Measurements from ENCODE around the gene IFT43.

IFT43 gene

GRCh38 chr14:75985618-75986438 is at the start of gene IFT43:
Gene IFT43, plus strand, starts transcription at chr14:75985763. Its CDS starts 24 bp downstream, at chr14:75985787.
- DNase-seq (ENCODE audit: low read depth): peak; percentile 95

DNA sequence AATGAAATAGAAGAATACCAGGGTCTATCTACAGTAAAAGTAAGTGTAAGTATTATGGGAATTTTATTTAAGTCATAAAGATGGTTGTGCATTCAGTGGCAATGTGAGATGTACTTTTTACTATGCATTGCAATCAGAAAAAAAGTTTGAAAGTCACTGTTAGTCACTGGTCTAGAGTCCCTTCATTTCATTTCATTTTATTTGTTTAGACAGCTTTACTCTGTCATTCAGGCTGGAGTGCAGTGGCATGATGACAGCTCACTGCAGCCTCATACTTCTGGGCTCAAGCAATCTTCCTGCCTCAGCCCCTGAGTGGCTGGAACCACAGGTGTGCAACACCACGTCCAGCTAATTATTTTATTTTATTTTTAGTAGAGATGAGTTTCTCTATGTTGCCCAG is 46.4 kb upstream of the IFT43 start:
- DNase-seq (ENCODE audit: low read depth): no peak

GRCh38 chr14:75941030-75941429 is 44.5 kb upstream of the IFT43 start:
- DNase-seq (ENCODE audit: low read depth): no peak

DNA sequence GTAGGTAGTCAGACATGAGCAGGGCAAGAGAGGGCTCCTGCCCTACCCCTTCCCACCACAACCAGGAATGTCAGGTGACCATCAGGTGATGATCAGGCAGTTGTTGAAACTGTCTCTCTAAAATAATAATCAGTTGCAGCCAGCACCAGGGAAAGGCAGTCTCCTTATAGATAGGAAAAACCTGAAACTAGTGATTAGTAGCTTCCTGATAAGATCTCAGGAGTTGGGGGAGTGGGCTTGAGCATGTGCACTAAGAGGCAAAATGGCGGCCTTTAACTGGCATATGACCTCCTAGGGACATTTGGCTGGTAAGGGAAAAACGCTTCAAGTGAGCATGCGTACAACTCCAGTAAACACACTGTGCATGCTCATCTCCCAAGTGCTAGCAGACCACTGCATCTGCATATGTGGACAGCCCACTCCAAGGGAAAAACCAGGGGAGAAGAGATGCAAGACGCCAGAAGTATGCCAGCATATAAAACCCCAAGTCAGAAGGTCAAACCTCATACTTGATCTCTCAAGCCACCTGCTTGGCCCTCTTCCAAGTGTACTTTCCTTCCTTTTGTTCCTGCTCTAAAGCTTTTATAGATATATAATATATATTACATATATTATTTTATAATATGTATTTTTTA is 40.8 kb upstream of the IFT43 start:
- no peak for DNase-seq (ENCODE audit: low read depth)

- DNase-seq (ENCODE audit: low read depth): no peak
Measured at GRCh38 chr14:75946785-75947184, 38.8 kb upstream of the IFT43 start.

- DNase-seq (ENCODE audit: low read depth): no peak
Measured at GRCh38 chr14:75952489-75952888, 33.1 kb upstream of the IFT43 start.

DNA sequence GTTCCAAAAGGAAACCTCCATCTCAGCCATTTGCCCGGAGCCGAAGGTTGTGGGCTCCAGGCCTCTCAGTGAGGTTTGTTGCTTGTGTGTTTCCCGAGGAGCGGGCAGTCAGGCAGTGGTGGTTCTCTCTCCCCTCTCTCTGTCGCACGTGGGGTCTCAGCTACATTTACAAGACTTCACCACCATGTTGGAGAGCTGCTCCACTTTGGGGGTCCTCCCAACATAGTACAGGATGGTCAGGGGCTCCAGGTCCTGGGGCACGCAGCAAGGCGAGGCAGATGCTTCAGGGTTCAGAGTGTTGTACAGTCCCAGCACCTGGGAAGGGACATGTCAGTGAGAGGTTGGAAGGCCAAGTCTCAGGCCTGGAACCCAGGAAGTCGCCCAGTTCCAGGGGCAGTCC is 26.5 kb upstream of the IFT43 start:
- DNase-seq (ENCODE audit: low read depth): no peak

GRCh38 chr14:75960231-75960630 is 25.3 kb upstream of the IFT43 start:
- DNase-seq (ENCODE audit: low read depth): no peak

GRCh38 chr14:75961662-75962061 is 23.9 kb upstream of the IFT43 start:
- DNase-seq (ENCODE audit: low read depth): no peak

GRCh38 chr14:75967866-75968265 is 17.7 kb upstream of the IFT43 start:
- no peak for DNase-seq (ENCODE audit: low read depth)

GRCh38 chr14:75968456-75968855 is 17.1 kb upstream of the IFT43 start:
- no peak for DNase-seq (ENCODE audit: low read depth)

GRCh38 chr14:75969126-75969525 is 16.4 kb upstream of the IFT43 start:
- no peak for DNase-seq (ENCODE audit: low read depth)

GRCh38 chr14:75969891-75970290 is 15.7 kb upstream of the IFT43 start:
- no peak for DNase-seq (ENCODE audit: low read depth)

DNA sequence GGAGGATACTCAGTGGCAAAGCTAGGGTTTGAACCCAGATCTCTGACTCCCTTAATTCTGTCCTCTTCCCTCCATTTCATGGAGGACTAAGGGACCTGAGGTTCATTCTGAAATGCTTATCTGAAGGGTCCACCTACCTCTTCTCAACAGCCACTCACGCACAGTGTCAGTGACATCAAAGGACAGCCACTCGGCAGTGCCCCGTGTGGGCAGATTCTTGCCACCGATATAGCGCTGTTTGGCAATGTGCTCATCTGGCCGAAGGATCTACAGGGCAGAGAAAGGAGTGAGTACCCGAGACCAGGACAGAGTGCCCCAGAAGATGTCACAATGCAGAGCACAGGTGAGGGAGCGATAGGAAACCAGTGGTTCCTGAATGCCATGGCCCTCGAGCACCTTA is 14.6 kb upstream of the IFT43 start:
- no peak for DNase-seq (ENCODE audit: low read depth)

DNA sequence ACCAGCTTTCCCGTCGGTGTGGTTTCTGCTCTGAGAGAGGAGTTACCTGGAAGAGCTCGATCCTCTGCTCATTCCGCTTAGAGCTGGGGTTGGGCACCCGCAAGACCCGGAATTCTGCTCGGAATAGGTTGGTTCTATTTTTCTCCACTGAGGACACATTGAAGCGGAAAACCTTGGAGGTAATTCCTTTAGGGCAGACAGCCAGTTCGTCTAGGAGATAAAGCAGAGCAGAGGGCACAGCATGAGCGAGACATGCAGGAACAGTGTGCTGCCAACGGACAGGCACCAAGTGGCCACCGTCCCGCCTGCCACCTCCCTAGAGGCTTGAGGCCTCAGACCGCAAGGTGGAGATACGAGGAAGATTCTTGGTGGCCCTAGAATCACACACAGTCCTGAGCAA is 14.1 kb upstream of the IFT43 start:
- no peak for DNase-seq (ENCODE audit: low read depth)

- no peak for DNase-seq (ENCODE audit: low read depth)
Measured at GRCh38 chr14:75972801-75973421, 12.7 kb upstream of the IFT43 start.

- DNase-seq (ENCODE audit: low read depth): no peak
Measured at GRCh38 chr14:75976826-75977581, 8.6 kb upstream of the IFT43 start.

GRCh38 chr14:75977582-75977943 is 8.0 kb upstream of the IFT43 start:
- no peak for DNase-seq (ENCODE audit: low read depth)

GRCh38 chr14:75978249-75978731 is 7.3 kb upstream of the IFT43 start:
- no peak for DNase-seq (ENCODE audit: low read depth)

- no peak for DNase-seq (ENCODE audit: low read depth)
Measured at GRCh38 chr14:75979071-75979571, 6.4 kb upstream of the IFT43 start.

DNA sequence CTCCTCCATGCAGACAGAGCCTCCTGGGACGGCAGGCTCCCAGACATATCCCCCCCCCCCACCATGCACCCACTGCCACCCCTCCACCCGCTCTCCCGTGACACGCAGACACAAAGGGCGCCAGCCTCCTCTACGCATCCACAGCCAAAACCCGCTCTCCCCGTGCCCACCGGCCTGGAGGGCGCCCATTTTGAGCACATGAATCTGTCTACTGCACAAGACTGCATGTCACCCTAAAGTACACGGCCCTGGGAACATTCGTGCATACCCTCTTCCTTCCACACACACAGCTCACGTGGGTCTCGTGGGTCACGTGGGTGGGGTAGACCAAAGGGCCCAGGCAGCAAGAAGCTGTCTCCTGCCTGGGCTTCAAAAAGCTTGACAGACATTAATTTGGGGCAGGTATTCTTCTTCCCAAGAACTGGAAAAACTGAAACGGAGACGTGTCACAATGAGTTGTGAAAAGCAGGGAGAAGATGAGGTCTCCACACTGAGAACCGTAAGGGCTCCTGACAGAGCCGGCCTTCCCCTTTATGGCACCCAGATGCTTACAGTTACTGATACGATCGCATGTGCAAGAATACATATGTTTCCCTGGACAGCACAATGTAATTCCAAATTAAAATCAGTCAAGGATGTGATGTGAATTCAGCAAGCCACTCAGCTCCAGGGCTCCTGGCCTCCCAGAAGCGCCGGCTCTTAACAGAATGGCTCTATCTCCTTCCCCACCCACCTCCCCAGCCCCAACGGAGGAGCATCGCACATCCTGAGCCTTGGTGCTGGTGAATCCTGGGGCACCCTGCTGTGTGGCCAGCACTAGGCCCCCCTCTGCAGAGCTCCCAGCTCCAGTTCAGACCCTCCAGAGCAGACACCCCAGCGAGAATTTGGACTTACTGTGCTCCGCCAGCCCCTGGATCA is 5.7 kb upstream of the IFT43 start:
- DNase-seq (ENCODE audit: low read depth): no peak
